Liver (tissue), 9 donors: ENCODE results near the gene PPM1A. TPM values are rescaled to one million over a fixed set of nuclear protein-coding genes. Genes with fewer than 3 reads are reported as not detected.

Experiments used
- DNase-seq: peaks from one replicate; pipeline ENCODE4 v3.0.0-alpha.2; 2017; ENCODE audit warnings: low spot score
- H3K27ac ChIP-seq, 2 donors: one replicate each; pipeline ENCODE4 v1.7.0; 2013; ENCODE audit warnings: inconsistent platforms in 2 of 2, low read length in 2 of 2, control low read depth in 1 of 2, low read depth in 1 of 2, mild to moderate bottlenecking in 1 of 2
- H3K27me3 ChIP-seq, 4 donors: one replicate each; pipeline versions ENCODE4 v1.6.1 to v1.7.0; 2013; ENCODE audit warnings: low read length in 3 of 4, inconsistent platforms in 1 of 4, mild to moderate bottlenecking in 1 of 4, moderate library complexity in 1 of 4; ENCODE audit not compliant: control insufficient read depth in 4 of 4, insufficient read depth in 4 of 4
- H3K36me3 ChIP-seq, 4 donors: one replicate each; pipeline versions ENCODE4 v1.6.1 to v1.7.0; 2013; ENCODE audit warnings: low read length in 3 of 4, mild to moderate bottlenecking in 3 of 4, low read depth in 1 of 4, moderate library complexity in 1 of 4; ENCODE audit not compliant: control insufficient read depth in 4 of 4, insufficient read depth in 3 of 4
- H3K4me1 ChIP-seq, 4 donors: one replicate each; pipeline versions ENCODE4 v1.6.1 to v1.7.0; 2013; ENCODE audit warnings: low read length in 3 of 4, mild to moderate bottlenecking in 3 of 4, moderate library complexity in 1 of 4; ENCODE audit not compliant: control insufficient read depth in 4 of 4, insufficient read depth in 4 of 4
- H3K4me3 ChIP-seq, 3 donors: one replicate each; pipeline versions ENCODE4 v1.6.1 to v1.7.0; 2013; ENCODE audit warnings: low read length in 3 of 3, control low read depth in 1 of 3, low read depth in 1 of 3, mild to moderate bottlenecking in 1 of 3
- H3K9ac ChIP-seq, 2 donors: one replicate each; pipeline ENCODE4 v1.7.0; 2013; ENCODE audit warnings: low read length in 2 of 2, mild to moderate bottlenecking in 2 of 2, moderate library complexity in 2 of 2, control low read depth in 1 of 2, low read depth in 1 of 2
- H3K9me3 ChIP-seq, 4 donors: one replicate each; pipeline versions ENCODE4 v1.6.1 to v1.7.0; 2013; ENCODE audit warnings: low read length in 3 of 4; ENCODE audit not compliant: control insufficient read depth in 4 of 4
- EGR1 ChIP-seq, 2 donors: IDR thresholded peaks; 2 replicates each; pipeline ENCODE4 v1.6.1; 2016 to 2018; ENCODE audit warnings: antibody characterized with exemption in 2 of 2, low read depth in 2 of 2
- FOXA1 ChIP-seq: IDR thresholded peaks from 2 replicates; pipeline ENCODE4 v1.6.1; 2016; ENCODE audit warnings: antibody characterized with exemption
- FOXA2 ChIP-seq: IDR thresholded peaks from 2 replicates; pipeline ENCODE4 v1.6.1; 2016; ENCODE audit warnings: antibody characterized with exemption
- GABPA ChIP-seq, 2 donors: IDR thresholded peaks in 1 of 2; conservative IDR thresholded peaks in 1 of 2; 2 replicates each; pipeline ENCODE4 v1.6.1; 2016; ENCODE audit warnings: antibody characterized with exemption in 2 of 2, mild to moderate bottlenecking in 1 of 2, moderate library complexity in 1 of 2
- HNF4A ChIP-seq, 2 donors: conservative IDR thresholded peaks; 2 replicates each; pipeline ENCODE4 v1.6.1; 2016; ENCODE audit warnings: antibody characterized with exemption in 2 of 2, mild to moderate bottlenecking in 2 of 2
- HNF4G ChIP-seq: IDR thresholded peaks from 2 replicates; pipeline ENCODE4 v1.6.1; 2016; ENCODE audit warnings: antibody characterized with exemption
- JUND ChIP-seq, 2 donors: IDR thresholded peaks; 2 replicates each; pipeline ENCODE4 v1.6.1; 2016; ENCODE audit warnings: antibody characterized with exemption in 2 of 2
- NR2F2 ChIP-seq: IDR thresholded peaks from 2 replicates; pipeline ENCODE4 v1.6.1; 2016; ENCODE audit warnings: antibody characterized with exemption
- RAD21 ChIP-seq, 2 donors: IDR thresholded peaks; 2 replicates each; pipeline ENCODE4 v1.6.1; 2016; ENCODE audit warnings: antibody characterized with exemption in 2 of 2, mild to moderate bottlenecking in 2 of 2
- RXRA ChIP-seq, 2 donors: IDR thresholded peaks; 2 replicates each; pipeline ENCODE4 v1.6.1; 2017 to 2018; ENCODE audit warnings: antibody characterized with exemption in 2 of 2, mild to moderate bottlenecking in 1 of 2
- SP1 ChIP-seq: IDR thresholded peaks from 2 replicates; pipeline ENCODE4 v1.6.1; 2018; ENCODE audit warnings: antibody characterized with exemption, mild to moderate bottlenecking
- TAF1 ChIP-seq: conservative IDR thresholded peaks from 2 replicates; pipeline ENCODE4 v1.6.1; 2016; ENCODE audit warnings: antibody characterized with exemption, mild to moderate bottlenecking
- YY1 ChIP-seq: IDR thresholded peaks from 2 replicates; pipeline ENCODE4 v1.6.1; 2016; ENCODE audit warnings: antibody characterized with exemption, mild to moderate bottlenecking
- ZBTB33 ChIP-seq: IDR thresholded peaks from 2 replicates; pipeline ENCODE4 v1.6.1; 2016; ENCODE audit warnings: antibody characterized with exemption
- WGBS: extraction: QIAGEN DNeasy Blood & Tissue Kit; methylation state at CpG from one replicate; pipeline ENCODE4 v1.1.7; 2013; 5-methylcytosine and 5-hydroxymethylcytosine counted together
- polyA plus RNA-seq, 2 donors: library from polyadenylated mRNA; stranded (reverse) in 1 of 2; unstranded in 1 of 2; fragments of 200-250 nt in 1 of 2; fragments of >200 nt in 1 of 2; fragmentation: Nextera tagmentation in 1 of 2; extraction: Ambion mirVana in 1 of 2; gene quantifications; one replicate each; pipeline versions ENCODE4 v1.2.1 to v1.2.3, GENCODE V29; 2013 to 2015
- total RNA-seq, 2 donors: library from RNA; depleted of rRNA; stranded (reverse); fragments of >200 nt; gene quantifications; one replicate each; pipeline ENCODE4 v1.2.3, GENCODE V29; 2014
- TF ChIP-seq, protein P1 (sequence below): IDR thresholded peaks from 2 replicates; pipeline ENCODE4 v1.6.1; 2016; ENCODE audit warnings: antibody characterized with exemption
- TF ChIP-seq, protein P2 (sequence below): IDR thresholded peaks from 2 replicates; pipeline ENCODE4 v1.6.1; 2016; ENCODE audit warnings: antibody characterized with exemption, mild to moderate bottlenecking
- TF ChIP-seq, protein P3 (sequence below): fragments of 150-350 bp; IDR thresholded peaks from 2 replicates; pipeline ENCODE4 v1.5.1; 2017; ENCODE audit warnings: improper control_type of control experiment, low read depth, low read length; ENCODE audit not compliant: missing input control
- TF ChIP-seq, protein P4 (sequence below): IDR thresholded peaks from 2 replicates; pipeline ENCODE4 v1.6.1; 2016; ENCODE audit warnings: antibody characterized with exemption
- donor health status: healthy.
- donor health status: healthy.
- donor health status: healthy.
- donor health status: healthy.
- donor health status: healthy.

PPM1A gene
- total and polyA plus RNA-seq, 4 donors, result 23.0 to 43.2 (median 29.5) TPM

- Histone ChIP-seq H3K4me1 (peaks cover 3 to 10% (median 4%) of the 10 kb centered on the region in 4 donors), H3K36me3 (no peaks in the 10 kb centered on the region), H3K27me3 (no peaks in the 10 kb centered on the region), H3K27ac (no peak overlapping the region), H3K9me3 (no peaks in the 10 kb centered on the region), H3K9ac (no peak overlapping the region), H3K4me3 (no peak overlapping the region)
- DNase-seq, result no peak
- WGBS, result 24% methylated on average over 4 of the region's 4 CpGs
- no peak for TF ChIP-seq JUND (IDR thresholded peaks at IDR 0.05)
- TF ChIP-seq NR2F2, result no peak
- TF ChIP-seq YY1, result no peak
Measured at GRCh38 chr14:60311417-60311816, 62.4 kb downstream of the PPM1A start.

DNA sequence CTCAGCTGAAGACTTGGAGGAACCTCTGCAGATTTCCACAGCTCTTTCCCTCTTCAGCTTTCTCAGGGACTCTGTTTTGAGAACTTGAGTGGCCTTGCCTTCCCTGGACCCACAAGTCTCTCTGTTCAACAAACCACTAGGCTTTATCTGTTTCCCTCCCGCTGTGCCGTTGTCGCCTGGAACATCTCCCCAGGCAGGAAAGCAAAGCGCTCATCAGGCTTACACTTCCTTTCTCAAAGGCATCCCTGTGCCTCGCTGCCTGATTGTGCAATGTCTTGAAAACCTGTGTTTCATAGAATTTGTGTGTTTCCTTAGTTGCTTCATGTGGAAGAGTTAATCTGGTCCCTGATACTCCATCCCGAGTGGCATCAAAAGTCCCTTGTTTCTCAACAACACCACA, 64.1 kb downstream of the PPM1A start:
- Histone ChIP-seq H3K27ac (no peak overlapping the region), H3K36me3 (no peaks in the 10 kb centered on the region), H3K27me3 (no peaks in the 10 kb centered on the region), H3K9me3 (no peaks in the 10 kb centered on the region), H3K4me1 (peaks cover 0 to 3% (median 1%) of the 10 kb centered on the region in 4 donors), H3K4me3 (no peak overlapping the region), H3K9ac (no peak overlapping the region)
- no peak for TF ChIP-seq SP1
- TF ChIP-seq RXRA (IDR thresholded peaks at IDR 0.05), result no peak
- no peak for TF ChIP-seq FOXA2
- TF ChIP-seq, protein P1, sequence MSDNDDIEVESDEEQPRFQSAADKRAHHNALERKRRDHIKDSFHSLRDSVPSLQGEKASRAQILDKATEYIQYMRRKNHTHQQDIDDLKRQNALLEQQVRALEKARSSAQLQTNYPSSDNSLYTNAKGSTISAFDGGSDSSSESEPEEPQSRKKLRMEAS, result no peak
- TF ChIP-seq YY1, result no peak
- no peak for TF ChIP-seq EGR1 (IDR thresholded peaks at IDR 0.05; ENCODE audit: low read depth in 2 of 2)
- TF ChIP-seq, protein P2, sequence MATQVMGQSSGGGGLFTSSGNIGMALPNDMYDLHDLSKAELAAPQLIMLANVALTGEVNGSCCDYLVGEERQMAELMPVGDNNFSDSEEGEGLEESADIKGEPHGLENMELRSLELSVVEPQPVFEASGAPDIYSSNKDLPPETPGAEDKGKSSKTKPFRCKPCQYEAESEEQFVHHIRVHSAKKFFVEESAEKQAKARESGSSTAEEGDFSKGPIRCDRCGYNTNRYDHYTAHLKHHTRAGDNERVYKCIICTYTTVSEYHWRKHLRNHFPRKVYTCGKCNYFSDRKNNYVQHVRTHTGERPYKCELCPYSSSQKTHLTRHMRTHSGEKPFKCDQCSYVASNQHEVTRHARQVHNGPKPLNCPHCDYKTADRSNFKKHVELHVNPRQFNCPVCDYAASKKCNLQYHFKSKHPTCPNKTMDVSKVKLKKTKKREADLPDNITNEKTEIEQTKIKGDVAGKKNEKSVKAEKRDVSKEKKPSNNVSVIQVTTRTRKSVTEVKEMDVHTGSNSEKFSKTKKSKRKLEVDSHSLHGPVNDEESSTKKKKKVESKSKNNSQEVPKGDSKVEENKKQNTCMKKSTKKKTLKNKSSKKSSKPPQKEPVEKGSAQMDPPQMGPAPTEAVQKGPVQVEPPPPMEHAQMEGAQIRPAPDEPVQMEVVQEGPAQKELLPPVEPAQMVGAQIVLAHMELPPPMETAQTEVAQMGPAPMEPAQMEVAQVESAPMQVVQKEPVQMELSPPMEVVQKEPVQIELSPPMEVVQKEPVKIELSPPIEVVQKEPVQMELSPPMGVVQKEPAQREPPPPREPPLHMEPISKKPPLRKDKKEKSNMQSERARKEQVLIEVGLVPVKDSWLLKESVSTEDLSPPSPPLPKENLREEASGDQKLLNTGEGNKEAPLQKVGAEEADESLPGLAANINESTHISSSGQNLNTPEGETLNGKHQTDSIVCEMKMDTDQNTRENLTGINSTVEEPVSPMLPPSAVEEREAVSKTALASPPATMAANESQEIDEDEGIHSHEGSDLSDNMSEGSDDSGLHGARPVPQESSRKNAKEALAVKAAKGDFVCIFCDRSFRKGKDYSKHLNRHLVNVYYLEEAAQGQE, result no peak
- TF ChIP-seq GABPA (IDR thresholded peaks at IDR 0.05 in 1 of 2, conservative IDR thresholded peaks at IDR 0.05 in 1 of 2), result no peak
- TF ChIP-seq, protein P3, sequence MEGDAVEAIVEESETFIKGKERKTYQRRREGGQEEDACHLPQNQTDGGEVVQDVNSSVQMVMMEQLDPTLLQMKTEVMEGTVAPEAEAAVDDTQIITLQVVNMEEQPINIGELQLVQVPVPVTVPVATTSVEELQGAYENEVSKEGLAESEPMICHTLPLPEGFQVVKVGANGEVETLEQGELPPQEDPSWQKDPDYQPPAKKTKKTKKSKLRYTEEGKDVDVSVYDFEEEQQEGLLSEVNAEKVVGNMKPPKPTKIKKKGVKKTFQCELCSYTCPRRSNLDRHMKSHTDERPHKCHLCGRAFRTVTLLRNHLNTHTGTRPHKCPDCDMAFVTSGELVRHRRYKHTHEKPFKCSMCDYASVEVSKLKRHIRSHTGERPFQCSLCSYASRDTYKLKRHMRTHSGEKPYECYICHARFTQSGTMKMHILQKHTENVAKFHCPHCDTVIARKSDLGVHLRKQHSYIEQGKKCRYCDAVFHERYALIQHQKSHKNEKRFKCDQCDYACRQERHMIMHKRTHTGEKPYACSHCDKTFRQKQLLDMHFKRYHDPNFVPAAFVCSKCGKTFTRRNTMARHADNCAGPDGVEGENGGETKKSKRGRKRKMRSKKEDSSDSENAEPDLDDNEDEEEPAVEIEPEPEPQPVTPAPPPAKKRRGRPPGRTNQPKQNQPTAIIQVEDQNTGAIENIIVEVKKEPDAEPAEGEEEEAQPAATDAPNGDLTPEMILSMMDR, result no peak
- TF ChIP-seq JUND (IDR thresholded peaks at IDR 0.05), result no peak
- TF ChIP-seq FOXA1, result no peak
- TF ChIP-seq TAF1, result no peak
- TF ChIP-seq RAD21 (IDR thresholded peaks at IDR 0.05), result no peak
- TF ChIP-seq NR2F2, result no peak
- TF ChIP-seq, protein P4, sequence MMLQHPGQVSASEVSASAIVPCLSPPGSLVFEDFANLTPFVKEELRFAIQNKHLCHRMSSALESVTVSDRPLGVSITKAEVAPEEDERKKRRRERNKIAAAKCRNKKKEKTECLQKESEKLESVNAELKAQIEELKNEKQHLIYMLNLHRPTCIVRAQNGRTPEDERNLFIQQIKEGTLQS, result no peak
- no peak for TF ChIP-seq HNF4G
- TF ChIP-seq HNF4A (conservative IDR thresholded peaks at IDR 0.05), result no peak
- no peak for TF ChIP-seq ZBTB33
- WGBS, result 71% methylated on average over 6 of the region's 6 CpGs
- DNase-seq, result no peak
